Lower lobe of right lung (tissue), 2 donors: ENCODE results near the gene CCDC117. TPM values are rescaled to one million over a fixed set of nuclear protein-coding genes. Genes with fewer than 3 reads are reported as not detected.

Experiments
- ATAC-seq, 2 donors: fragments of 200-7000 bp; cut with Tn5 transposase; one replicate each; pipeline ENCODE4 v1.9.1; 2020 to 2022; ENCODE audit warnings: mild to moderate bottlenecking in 2 of 2, moderate library complexity in 2 of 2
- DNase-seq: peaks from one replicate; pipeline ENCODE4 v3.0.0-alpha.2; 2020
- H3K27ac ChIP-seq: fragments of 200-600 bp; one replicate; pipeline ENCODE4 v1.8.0; 2022
- H3K27me3 ChIP-seq: fragments of 200-600 bp; one replicate; pipeline ENCODE4 v1.8.0; 2022; ENCODE audit warnings: low read depth
- H3K36me3 ChIP-seq: fragments of 200-600 bp; one replicate; pipeline ENCODE4 v1.8.0; 2022; ENCODE audit warnings: mild to moderate bottlenecking
- H3K4me1 ChIP-seq: fragments of 200-600 bp; one replicate; pipeline ENCODE4 v1.8.0; 2022
- H3K4me3 ChIP-seq: fragments of 200-600 bp; one replicate; pipeline ENCODE4 v1.8.0; 2022; ENCODE audit warnings: mild to moderate bottlenecking
- H3K9me3 ChIP-seq: fragments of 200-600 bp; one replicate; pipeline ENCODE4 v1.8.0; 2022
- intact Hi-C: fragments of 100-400 bp; cut with DNase I; formaldehyde crosslinking; loops from one replicate; pipeline ENCODE4 v1.11.0; 2022
- total RNA-seq: library from RNA; stranded (reverse); fragmentation: NEBNext Ultra II Directional; extraction: Animal tissue kit (Norgen Biotek cat#: 25700); gene quantifications from one replicate; pipeline ENCODE4 v1.2.1, GENCODE V29; 2021
- TF ChIP-seq, protein P1 (sequence below): fragments of 200-600 bp; IDR thresholded peaks from one replicate; pipeline ENCODE4 v1.8.0; 2022; ENCODE audit warnings: antibody characterized with exemption, mild to moderate bottlenecking
- donor health status: DM: no; HTN: yes; CAD: no; lungs with severe emphysema.

CCDC117 gene
- total RNA-seq, 1 donor from 2014 or later, result 21.4 TPM

DNA sequence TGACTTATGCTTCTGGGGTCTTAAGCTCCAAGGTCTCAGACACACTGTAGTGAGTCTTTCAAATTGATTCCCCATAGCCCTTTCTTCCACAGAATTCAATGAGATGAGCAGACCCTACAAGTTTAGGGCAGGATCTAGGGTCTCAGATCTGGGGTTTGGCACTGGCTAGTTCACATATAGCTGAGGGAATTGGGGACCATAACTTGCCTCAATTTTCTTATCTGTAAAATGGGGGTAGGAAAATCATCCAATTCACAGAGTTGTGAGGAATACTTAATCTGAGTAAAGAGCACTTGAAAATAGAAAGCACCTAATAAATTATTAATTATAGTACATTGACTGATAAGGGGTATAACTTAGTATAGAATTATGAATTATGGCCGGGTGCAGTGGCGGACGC lies 5.9 kb upstream of the CCDC117 start:
- Histone ChIP-seq H3K27ac (no peak overlapping the region), H3K27me3 (no peaks in the 10 kb centered on the region), H3K4me3 (no peak overlapping the region), H3K9me3 (peaks cover 6% of the 10 kb centered on the region), H3K36me3 (no peaks in the 10 kb centered on the region), H3K4me1 (no peaks in the 10 kb centered on the region)
- intact Hi-C loops, result no loop called here
- no peak for DNase-seq
- ATAC-seq, result no peak
- TF ChIP-seq, protein P1, sequence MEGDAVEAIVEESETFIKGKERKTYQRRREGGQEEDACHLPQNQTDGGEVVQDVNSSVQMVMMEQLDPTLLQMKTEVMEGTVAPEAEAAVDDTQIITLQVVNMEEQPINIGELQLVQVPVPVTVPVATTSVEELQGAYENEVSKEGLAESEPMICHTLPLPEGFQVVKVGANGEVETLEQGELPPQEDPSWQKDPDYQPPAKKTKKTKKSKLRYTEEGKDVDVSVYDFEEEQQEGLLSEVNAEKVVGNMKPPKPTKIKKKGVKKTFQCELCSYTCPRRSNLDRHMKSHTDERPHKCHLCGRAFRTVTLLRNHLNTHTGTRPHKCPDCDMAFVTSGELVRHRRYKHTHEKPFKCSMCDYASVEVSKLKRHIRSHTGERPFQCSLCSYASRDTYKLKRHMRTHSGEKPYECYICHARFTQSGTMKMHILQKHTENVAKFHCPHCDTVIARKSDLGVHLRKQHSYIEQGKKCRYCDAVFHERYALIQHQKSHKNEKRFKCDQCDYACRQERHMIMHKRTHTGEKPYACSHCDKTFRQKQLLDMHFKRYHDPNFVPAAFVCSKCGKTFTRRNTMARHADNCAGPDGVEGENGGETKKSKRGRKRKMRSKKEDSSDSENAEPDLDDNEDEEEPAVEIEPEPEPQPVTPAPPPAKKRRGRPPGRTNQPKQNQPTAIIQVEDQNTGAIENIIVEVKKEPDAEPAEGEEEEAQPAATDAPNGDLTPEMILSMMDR, result no peak

DNA sequence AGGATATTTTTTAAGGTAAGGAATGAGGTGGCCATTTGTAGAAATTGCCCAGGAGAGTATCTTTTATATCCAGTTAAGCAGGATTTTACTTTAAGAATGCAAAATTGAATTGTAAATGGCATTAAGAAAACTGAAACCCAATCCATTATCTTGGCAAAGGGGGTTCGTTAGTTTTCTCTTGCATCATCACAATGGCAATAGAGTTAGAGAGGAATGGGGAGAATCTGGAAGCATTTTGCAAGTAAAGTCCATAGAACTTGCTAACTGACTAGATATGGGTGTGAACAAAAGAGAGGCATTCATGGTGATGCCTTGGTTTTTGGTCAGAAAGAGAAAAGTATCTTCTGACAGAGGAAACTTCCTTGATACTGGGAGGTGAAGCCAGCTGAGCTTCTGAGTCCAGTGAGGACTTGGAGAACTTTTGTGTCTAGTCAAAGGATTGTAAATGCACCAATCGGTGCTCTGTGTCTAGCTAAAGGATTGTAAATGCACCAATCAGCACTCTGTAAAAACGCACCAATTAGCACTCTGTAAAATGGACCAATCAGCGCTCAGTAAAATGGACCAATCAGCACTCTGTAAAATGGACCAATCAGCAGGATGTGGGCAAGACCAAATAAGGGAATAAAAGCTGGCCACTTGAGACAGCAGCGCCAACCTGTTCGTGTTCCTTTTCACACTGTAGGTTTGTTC lies 3.6 kb upstream of the CCDC117 start:
- Histone ChIP-seq H3K9me3 (peaks cover 6% of the 10 kb centered on the region), H3K4me3 (no peak overlapping the region), H3K4me1 (peaks cover 6% of the 10 kb centered on the region), H3K36me3 (no peaks in the 10 kb centered on the region), H3K27ac (no peak overlapping the region), H3K27me3 (no peaks in the 10 kb centered on the region)
- no peak for DNase-seq
- intact Hi-C loops, result no loop called here
- TF ChIP-seq, protein P1, result no peak
- no peak for ATAC-seq

DNA sequence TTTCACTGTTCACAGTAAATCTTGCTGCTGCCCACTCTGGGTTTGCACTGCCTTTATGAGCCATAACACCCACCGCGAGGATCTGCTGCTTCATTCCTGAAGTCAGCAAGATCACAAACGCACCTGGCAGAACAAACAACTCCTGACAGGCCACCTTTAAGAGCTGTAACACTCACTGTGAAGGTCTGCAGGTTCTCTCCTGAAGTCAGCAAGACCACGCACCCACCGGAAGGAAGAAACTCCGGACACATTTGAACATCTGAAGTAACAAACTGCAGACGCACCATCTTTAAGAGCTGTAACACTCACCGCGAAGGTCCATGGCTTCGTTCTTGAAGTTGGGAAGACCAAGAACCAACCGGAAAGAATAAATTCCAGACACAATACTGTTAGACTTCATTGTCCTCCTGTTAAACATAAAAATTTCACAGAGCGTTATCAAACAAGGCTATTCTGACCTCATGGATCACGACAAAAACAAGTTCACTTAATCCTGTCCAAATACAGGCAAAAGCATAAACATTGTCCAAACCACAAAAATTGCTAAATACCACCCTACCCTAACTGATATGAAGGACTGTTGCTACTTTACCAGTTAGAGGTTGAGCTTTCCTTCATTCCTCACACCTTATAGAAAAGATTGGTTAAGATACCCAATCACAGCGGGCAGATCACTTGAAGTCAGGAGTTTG lies 3.0 kb upstream of the CCDC117 start:
- Histone ChIP-seq H3K27ac (no peak overlapping the region), H3K27me3 (no peaks in the 10 kb centered on the region), H3K36me3 (peaks cover 2% of the 10 kb centered on the region), H3K4me3 (no peak overlapping the region), H3K9me3 (peaks cover 6% of the 10 kb centered on the region), H3K4me1 (peaks cover 13% of the 10 kb centered on the region)
- ATAC-seq (no peak), DNase-seq (peak; percentile 17)
- intact Hi-C loops, result no loop called here
- TF ChIP-seq, protein P1, result no peak

DNA sequence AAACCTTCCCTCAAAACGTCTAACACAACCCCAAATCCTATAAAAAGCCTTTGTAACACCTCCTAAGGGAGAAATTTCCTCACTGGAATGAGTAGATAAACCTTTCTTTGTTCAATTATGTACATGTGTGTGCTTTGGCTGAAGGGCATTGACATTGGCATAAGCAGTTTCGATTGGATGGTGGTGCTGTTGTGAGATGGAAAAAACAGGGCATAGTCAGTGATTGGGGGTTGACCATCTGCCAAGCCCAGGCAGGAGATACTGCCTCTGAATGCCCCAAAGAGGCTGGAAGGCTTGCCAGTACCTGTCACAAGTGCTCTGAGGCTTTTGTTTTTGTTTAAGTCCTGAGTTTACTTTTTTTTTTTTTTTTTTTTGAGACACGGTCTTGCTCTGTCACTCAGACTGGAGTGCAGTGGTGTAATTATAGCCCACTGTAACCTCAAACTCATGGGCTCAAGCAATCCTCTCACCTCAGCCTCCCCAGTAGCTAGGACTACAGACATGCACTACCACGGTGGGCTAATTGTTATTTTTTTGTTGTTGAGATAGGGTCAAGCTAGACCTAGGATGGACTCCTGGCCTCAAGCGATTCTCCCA lies 1.2 kb upstream of the CCDC117 start:
- DNase-seq (no peak), ATAC-seq (no peak)
- Histone ChIP-seq H3K27ac (no peak overlapping the region), H3K27me3 (no peaks in the 10 kb centered on the region), H3K9me3 (peaks cover 6% of the 10 kb centered on the region), H3K4me3 (no peak overlapping the region), H3K36me3 (peaks cover 20% of the 10 kb centered on the region), H3K4me1 (peaks cover 20% of the 10 kb centered on the region)
- TF ChIP-seq, protein P1, result no peak
- intact Hi-C loops, result no loop called here

DNA sequence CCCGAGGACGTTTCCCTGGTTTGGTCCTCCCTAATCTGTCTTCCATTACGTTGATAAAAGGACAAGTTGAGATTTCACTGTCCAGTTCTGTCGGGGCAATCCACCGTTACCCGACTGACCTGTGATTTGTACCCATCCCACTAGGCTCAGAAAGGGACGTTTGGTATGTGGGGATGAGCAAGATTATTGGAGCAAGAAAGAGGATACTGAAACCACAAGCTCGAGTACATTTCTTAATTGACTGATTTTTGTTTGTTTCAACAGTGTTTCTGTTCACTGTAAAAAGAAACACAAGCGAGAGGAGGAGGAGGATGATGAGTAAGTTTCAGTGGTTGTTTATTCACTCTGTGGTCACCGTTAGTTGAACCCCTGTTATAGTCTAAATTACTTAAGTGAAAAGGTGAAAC lies 969 bp downstream of the CCDC117 start:
- Histone ChIP-seq H3K4me1 (peaks cover 23% of the 10 kb centered on the region), H3K9me3 (peaks cover 6% of the 10 kb centered on the region), H3K27ac (peak overlapping the region; percentile 97), H3K27me3 (no peaks in the 10 kb centered on the region), H3K36me3 (peaks cover 40% of the 10 kb centered on the region), H3K4me3 (peak overlapping the region; percentile 83)
- no peak for ATAC-seq
- intact Hi-C loops, result no loop called here
- DNase-seq, result no peak
- TF ChIP-seq, protein P1, result no peak
